GM12892 (cell line): ENCODE measurements around the gene SLIT3.

Source experiments
- DNase-seq: peaks from one replicate; pipeline ENCODE4 v3.0.0; 2011; ENCODE audit not compliant: insufficient read length
- FAIRE-seq: peaks from 2 replicates; lab custom pipeline; 2011; peaks lifted over from hg19 to GRCh38; lab: Jason Lieb, UNC
- POLR2A ChIP-seq: IDR thresholded peaks from 2 replicates; pipeline ENCODE4 v1.6.1; 2011; ENCODE audit warnings: low read depth, low read length, control low read depth
- POLR2AphosphoS5 ChIP-seq: IDR thresholded peaks from 2 replicates; pipeline ENCODE4 v1.6.1; 2011; ENCODE audit warnings: low read depth, low read length, control low read depth
- TAF1 ChIP-seq: IDR thresholded peaks from 2 replicates; pipeline ENCODE4 v1.6.1; 2011; ENCODE audit warnings: low read depth, mild to moderate bottlenecking, control low read depth, low read length, borderline replicate concordance

The SLIT3 gene

DNA sequence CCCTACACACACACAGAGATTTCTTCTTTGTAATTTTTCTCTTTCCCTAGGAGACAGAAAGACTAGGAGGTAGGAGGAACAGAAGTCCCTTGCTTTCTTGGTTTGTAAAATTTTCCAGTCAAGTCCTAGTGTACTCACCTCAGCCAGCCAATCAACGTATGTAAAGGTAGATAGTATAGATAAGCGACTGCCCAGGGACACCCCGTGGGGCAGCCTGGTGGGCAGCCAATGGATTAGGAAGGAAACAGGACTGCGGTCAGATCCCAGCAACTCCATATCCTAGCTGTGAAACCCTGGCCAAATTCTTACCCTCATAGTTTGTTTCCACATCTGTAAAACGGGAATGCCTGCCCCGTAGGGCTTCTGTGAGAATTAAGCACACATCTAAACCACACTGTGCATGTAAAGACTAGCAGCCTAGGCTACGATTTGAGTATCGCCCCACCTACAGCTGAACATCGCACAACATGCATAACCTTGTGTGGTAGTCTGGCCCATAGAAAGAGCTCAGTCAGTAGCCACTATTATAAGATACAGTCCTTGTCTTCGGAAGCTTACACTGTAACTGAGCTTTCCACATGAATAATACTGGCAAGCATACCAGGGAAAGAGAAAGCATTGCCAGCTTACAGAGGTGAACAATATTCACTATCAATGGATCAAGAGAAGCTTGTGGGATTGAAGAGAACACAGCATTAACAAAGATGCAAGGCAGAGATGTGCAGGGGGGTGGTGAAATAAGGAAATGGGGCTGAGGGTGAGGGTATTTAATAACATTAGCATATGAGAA is 368.3 kb downstream of the SLIT3 start:
- TF ChIP-seq TAF1 (no peak), POLR2AphosphoS5 (no peak), POLR2A (no peak)
- FAIRE-seq (no peak), DNase-seq (no peak)

DNA sequence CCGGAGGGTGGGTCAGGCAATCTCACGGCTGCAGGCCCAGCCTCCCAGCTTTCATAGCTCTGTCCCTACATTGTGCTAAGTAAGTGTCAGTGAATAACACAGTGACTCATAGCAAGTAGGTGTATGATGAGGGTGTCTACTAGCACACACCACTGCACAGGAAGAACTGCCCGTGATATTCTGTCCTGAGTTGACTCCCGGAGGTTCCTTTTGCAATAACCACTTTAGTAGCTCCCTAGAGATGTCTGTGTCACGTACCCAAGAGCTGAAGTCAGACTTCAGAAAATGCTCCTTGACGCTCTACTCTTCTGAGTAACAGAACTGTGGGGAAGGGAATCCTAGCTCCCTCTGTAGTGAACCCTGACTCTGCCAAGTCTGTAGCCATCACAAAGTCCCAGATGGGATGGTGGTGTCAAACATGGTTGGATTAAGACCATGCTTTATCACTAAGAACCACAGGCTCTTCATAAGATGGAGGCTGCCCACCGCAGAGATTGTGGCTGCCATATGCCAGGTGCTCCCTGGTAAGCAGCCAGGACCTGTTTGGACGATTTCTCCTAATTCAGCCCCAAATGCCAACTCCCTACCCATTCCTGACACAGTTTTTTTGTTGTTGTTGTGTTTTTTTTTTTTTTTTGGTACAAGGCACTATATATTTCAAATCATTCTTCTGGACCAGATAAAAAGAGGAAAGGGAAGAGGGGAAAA is 369.1 kb downstream of the SLIT3 start:
- FAIRE-seq (no peak), DNase-seq (no peak)
- TF ChIP-seq TAF1 (no peak), POLR2A (no peak), POLR2AphosphoS5 (no peak)

DNA sequence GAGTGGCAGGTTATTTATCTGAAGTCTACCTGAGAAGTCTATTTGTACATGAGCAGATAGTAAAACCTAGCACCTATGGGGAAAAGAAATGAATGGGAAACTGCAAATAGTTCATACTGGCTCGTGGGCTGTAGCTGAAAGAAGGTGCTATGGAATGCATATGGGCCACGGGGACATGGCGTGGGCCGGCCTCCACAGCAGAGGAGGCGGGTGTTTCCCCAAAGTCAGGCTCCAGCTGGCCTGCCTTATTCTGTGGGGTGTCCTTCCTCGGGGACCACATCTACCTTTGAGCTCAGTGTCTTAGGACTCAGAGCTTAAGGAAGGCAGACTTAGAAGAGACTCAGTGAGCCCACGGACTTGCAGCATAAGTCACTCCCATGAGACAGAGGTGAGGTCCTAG is 371.3 kb downstream of the SLIT3 start:
- no peak for FAIRE-seq
- TF ChIP-seq TAF1 (no peak), POLR2A (no peak), POLR2AphosphoS5 (no peak)
- no peak for DNase-seq

DNA sequence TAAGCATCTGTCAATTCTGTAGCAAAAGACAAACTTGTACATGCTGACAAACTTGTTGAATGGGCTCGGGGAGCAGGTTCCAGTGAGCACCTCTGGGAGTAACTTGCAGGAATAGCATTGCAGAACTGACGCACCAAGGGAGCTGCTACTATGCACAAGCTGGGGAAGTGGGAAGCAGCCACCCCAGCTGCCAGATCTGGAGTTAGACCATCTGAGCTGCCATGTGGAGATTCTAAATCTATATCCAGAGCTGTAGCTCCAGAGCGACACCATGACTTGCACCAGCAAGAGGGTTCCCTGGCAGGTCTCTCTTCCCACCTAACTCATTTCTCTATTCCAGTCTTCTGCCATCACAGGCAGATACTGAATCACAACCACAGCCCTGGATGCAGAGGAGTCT is 375.8 kb downstream of the SLIT3 start:
- no peak for DNase-seq
- TF ChIP-seq POLR2A: no peak
- TF ChIP-seq TAF1: no peak
- FAIRE-seq: no peak

DNA sequence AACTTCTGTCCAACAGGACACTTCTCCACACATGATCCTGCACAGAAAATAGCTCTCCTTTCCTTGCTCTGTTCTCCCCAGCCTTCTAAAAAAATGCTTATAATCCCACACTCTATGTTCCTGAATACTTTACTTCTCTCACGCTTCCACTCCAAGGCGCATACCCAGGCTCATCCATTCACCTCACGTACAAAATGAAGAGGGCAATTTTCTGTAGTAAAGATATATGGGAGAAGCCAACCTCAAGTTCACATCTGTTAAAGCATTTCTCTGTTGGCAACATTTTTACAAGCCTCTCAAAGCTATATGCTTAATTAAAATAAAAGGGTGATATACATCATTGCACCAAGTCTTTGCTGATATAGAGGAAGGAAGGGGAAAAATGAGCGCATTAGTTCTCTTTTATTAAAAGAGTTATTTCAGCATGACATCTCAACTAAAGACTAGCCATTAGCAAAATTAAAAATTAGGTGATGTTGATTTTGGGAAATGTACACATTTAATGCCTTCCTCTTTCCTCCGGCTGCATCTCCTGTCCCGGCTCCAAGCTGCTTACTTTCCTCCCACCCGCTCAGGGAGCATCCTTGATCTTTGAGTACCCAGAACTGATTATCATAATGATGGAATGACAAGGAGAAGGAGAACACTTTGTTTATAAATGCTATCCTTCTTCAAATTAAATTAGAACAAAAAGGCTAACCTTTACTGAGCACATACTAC is 379.6 kb downstream of the SLIT3 start:
- FAIRE-seq (no peak), DNase-seq (no peak)
- no peak for TF ChIP-seq POLR2AphosphoS5
- no peak for TF ChIP-seq POLR2A
- TF ChIP-seq TAF1: no peak

DNA sequence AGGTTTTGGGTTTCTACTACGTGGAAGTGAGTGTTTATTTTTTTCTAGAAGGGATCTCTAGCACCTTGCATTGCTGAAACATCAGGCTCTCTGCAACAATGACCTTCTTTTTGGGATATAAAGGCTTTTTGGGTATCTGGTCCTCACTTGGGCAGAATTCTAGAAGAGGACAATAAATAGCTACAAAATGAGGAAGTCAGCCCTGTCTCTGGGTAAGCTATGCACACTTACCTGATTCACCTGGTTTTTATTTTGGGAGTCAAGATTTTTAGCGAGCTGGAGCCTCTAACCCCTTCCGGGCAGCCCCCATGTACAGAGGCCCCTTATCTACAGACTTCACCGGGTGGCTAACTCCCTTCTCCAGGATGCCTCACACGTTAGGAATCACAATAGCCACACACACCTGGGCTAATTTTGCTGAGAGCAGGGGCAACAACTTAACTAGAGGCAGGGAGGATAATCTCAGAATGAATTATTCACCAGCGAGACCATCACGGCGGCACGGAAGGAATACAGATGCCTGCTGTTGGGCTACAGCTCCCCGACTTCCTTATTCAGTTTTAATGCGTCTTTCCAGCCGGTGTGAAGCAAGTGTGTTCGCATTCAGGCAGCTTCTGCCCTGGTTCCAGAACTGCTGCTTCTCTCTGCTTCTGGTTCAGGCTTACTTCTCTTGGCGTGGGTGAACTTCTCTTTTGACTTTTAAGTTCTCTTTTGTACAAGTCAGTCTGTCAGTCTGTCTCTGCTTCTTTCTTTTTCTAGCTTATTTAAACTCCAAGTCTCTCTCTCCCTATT is 380.7 kb downstream of the SLIT3 start:
- FAIRE-seq: no peak
- no peak for TF ChIP-seq TAF1
- no peak for DNase-seq

DNA sequence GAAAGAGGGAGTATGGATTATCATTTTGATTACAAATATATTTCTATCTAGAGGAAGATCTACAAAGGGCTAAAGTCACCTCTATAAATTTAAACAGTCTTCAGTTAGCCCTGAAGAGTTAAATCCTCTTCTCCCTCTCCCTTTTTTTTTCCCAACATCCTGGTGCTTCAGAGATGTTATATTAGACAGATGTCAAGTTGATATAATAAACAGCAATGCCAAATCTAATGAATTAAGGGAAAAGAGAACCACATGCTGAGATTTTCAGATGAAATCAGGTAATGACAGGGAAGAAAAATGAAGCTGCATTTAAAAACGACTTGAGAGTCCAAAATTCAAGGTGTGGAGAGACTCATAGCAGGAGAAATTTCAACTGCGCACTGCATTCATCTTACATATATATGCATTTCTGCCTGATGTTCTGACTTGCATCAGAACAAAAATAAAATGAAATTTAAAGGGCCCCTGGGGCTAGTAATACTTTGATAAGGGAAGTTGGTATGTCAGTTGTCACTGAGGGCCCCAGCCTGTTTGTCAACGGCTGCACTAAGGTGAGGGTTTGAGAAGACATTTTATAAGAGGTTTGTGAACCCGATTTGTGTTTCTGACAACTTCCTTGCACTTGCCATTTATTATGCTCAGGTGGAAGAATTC is 382.9 kb downstream of the SLIT3 start:
- FAIRE-seq: no peak
- no peak for TF ChIP-seq POLR2A
- TF ChIP-seq POLR2AphosphoS5: no peak
- no peak for TF ChIP-seq TAF1
- DNase-seq: no peak

DNA sequence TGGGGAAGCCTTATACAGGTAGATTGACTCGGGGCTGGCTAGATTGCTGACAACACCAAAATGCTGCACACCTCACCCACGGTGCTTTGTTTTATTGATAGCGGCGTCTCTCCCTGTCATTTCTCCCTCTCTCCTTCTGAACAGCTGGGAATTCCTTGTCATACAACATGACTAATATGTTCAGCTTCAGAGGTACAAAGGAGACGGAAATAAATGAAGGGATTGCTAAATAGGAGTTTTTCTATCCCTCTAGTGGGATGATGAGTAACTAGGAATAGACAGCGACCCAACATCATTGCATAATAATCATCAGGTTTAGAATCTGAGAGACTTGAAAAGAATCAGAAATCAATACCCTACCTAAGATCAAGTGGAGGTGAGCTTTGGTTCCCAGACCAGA is 384.1 kb downstream of the SLIT3 start:
- TF ChIP-seq POLR2AphosphoS5 (no peak), TAF1 (no peak), POLR2A (no peak)
- DNase-seq (no peak), FAIRE-seq (no peak)

DNA sequence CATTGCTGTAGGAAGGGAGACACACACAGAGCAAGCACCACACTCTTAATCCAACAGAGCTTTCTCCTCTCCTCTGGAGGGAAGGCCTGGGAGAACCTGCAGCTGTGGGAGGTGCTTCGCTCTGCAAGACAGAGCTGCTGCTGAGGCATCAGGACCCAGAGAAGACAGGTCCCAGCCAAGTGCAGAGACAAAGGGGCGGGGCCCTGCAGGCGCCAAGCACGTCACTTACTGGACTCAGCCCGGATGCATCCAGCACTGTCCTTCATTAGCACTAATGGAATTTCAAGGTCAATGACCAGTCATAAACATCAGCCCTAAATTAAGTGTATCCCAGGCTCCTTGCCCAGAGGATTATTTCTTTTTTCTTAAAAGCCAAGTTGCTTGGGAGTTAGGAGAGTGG is 384.7 kb downstream of the SLIT3 start:
- TF ChIP-seq POLR2A: no peak
- no peak for TF ChIP-seq TAF1
- TF ChIP-seq POLR2AphosphoS5: no peak
- DNase-seq: no peak
- FAIRE-seq: no peak

DNA sequence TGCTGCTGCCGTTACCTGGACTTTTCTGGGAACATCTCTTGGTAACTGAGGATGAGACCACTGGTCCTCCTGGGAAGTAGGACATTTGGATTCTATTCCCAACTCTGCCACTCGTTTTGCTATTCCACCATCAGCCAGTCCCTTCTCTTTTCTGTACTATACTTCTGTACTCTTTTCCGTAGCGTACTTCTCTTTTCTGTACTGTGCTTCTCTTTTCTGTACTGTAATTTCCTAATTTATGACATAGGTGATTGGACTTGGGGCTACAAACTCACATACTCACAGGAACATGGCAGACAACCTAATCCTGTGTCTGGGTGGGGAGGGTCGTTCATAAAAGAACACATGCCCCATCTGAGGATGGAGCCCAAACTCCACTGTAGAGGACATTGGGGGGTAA is 386.4 kb downstream of the SLIT3 start:
- DNase-seq (no peak), FAIRE-seq (no peak)
- TF ChIP-seq POLR2A (no peak), POLR2AphosphoS5 (no peak), TAF1 (no peak)
